Activated CD4-positive, alpha-beta T cell treated with anti-CD3 and anti-CD28 coated beads for 36 hours (primary cell): ENCODE results near the gene ESRRB. TPM values are rescaled to one million over a fixed set of nuclear protein-coding genes. Genes with fewer than 3 reads are reported as not detected.

Source experiments
- ATAC-seq: fragments of 200-7000 bp; cut with Tn5 transposase; one replicate; pipeline ENCODE4 v1.10.0; 2021; ENCODE audit warnings: mild to moderate bottlenecking, moderate library complexity
- CTCF ChIA-PET: fragments of 350-600 bp; sonication (Branson Sonifier 250); formaldehyde crosslinking; loops from one replicate; lab custom pipeline; 2021; ENCODE audit warnings: antibody characterized with exemption; lab: Charles Lee
- POLR2A ChIA-PET: fragments of 350-600 bp; sonication (Branson Sonifier 250); formaldehyde crosslinking; loops from one replicate; lab custom pipeline; 2021; ENCODE audit warnings: antibody characterized with exemption, inconsistent platforms; lab: Charles Lee
- DNase-seq: peaks from one replicate; pipeline ENCODE4 v3.0.0-alpha.2; 2020
- H3K27ac Mint-ChIP-seq: one replicate; pipeline ENCODE4 v1.8.0; 2021; ENCODE audit warnings: mixed read lengths
- H3K27me3 Mint-ChIP-seq: one replicate; pipeline ENCODE4 v1.8.0; 2021; ENCODE audit warnings: mixed read lengths
- H3K36me3 Mint-ChIP-seq: one replicate; pipeline ENCODE4 v1.8.0; 2021; ENCODE audit warnings: low read depth, mixed read lengths
- H3K4me1 Mint-ChIP-seq: one replicate; pipeline ENCODE4 v1.8.0; 2021; ENCODE audit warnings: mixed read lengths
- H3K4me3 Mint-ChIP-seq: one replicate; pipeline ENCODE4 v1.8.0; 2021; ENCODE audit warnings: mild to moderate bottlenecking, moderate library complexity, mixed read lengths
- H3K9me3 Mint-ChIP-seq: one replicate; pipeline ENCODE4 v1.8.0; 2021; ENCODE audit warnings: low read depth, mixed read lengths
- intact Hi-C, 2 experiments: fragments of 100-400 bp; cut with DNase I in 1 of 2; cut with micrococcal nuclease in 1 of 2; formaldehyde crosslinking; loops; one replicate each; pipeline versions ENCODE4 v1.14.2 to v1.15.1; 2022 to 2024; cut with DNase I, micrococcal nuclease
- total RNA-seq, 2 experiments: library from RNA; stranded (reverse); gene quantifications; one replicate each; pipeline ENCODE4 v1.2.3, GENCODE V29; 2021

ESRRB gene
- total RNA-seq, 2 experiments from 2014 or later = 0.11 to 0.14 TPM

GRCh38 chr14:76489667-76490066, 113.7 kb downstream of the ESRRB start:
- ATAC-seq (no peak), DNase-seq (no peak)
- no peaks in the 10 kb centered on the region for H3K36me3 Mint-ChIP-seq
- intact Hi-C loops = no loop called here
- H3K9me3 Mint-ChIP-seq = no peaks in the 10 kb centered on the region
- ChIA-PET POLR2A (no interaction called here), CTCF (no interaction called here)
- H3K4me3 Mint-ChIP-seq = no peak overlapping the region
- H3K4me1 Mint-ChIP-seq = no peaks in the 10 kb centered on the region
- H3K27ac Mint-ChIP-seq = no peak overlapping the region
- H3K27me3 Mint-ChIP-seq = no peaks in the 10 kb centered on the region

- Mint-ChIP-seq H3K36me3 (no peaks in the 10 kb centered on the region), H3K9me3 (no peaks in the 10 kb centered on the region), H3K4me3 (no peak overlapping the region), H3K27me3 (no peaks in the 10 kb centered on the region), H3K4me1 (no peaks in the 10 kb centered on the region), H3K27ac (no peak overlapping the region)
- no peak for DNase-seq
- CTCF ChIA-PET = no interaction called here
- POLR2A ChIA-PET = no interaction called here
- intact Hi-C loops = no loop called here
- ATAC-seq = no peak
Observed at GRCh38 chr14:76490111-76490510, 114.2 kb downstream of the ESRRB start.

GRCh38 chr14:76490735-76491134, 114.8 kb downstream of the ESRRB start:
- Mint-ChIP-seq H3K27ac (no peak overlapping the region), H3K4me3 (no peak overlapping the region), H3K4me1 (no peaks in the 10 kb centered on the region), H3K36me3 (no peaks in the 10 kb centered on the region), H3K27me3 (no peaks in the 10 kb centered on the region), H3K9me3 (no peaks in the 10 kb centered on the region)
- no peak for DNase-seq
- ChIA-PET CTCF (no interaction called here), POLR2A (no interaction called here)
- intact Hi-C loops = no loop called here
- ATAC-seq = no peak

GRCh38 chr14:76491172-76491930, 115.4 kb downstream of the ESRRB start:
- H3K27me3 Mint-ChIP-seq = no peaks in the 10 kb centered on the region
- ATAC-seq (no peak), DNase-seq (no peak)
- CTCF ChIA-PET = interaction anchor here (0.6 to 1.5 kb wide), 2 partner anchors 35 to 83 kb away, joined by 3 read pairs; no protein-coding TSS in a partner anchor
- no peaks in the 10 kb centered on the region for H3K36me3 Mint-ChIP-seq
- POLR2A ChIA-PET = no interaction called here
- intact Hi-C loops = no loop called here
- H3K9me3 Mint-ChIP-seq = no peaks in the 10 kb centered on the region
- H3K27ac Mint-ChIP-seq = no peak overlapping the region
- H3K4me1 Mint-ChIP-seq = no peaks in the 10 kb centered on the region
- no peak overlapping the region for H3K4me3 Mint-ChIP-seq

GRCh38 chr14:76495983-76496382, 120.0 kb downstream of the ESRRB start:
- intact Hi-C loops = no loop called here
- DNase-seq (no peak), ATAC-seq (no peak)
- no peaks in the 10 kb centered on the region for H3K27me3 Mint-ChIP-seq
- H3K4me3 Mint-ChIP-seq = no peak overlapping the region
- ChIA-PET POLR2A (no interaction called here), CTCF (interaction anchor here (1.1 kb wide), 1 partner anchor 17 kb away, joined by 3 read pairs; no protein-coding TSS in a partner anchor)
- H3K27ac Mint-ChIP-seq = no peak overlapping the region
- no peaks in the 10 kb centered on the region for H3K9me3 Mint-ChIP-seq
- H3K36me3 Mint-ChIP-seq = no peaks in the 10 kb centered on the region
- H3K4me1 Mint-ChIP-seq = no peaks in the 10 kb centered on the region

GRCh38 chr14:76496595-76496994, 120.7 kb downstream of the ESRRB start:
- Mint-ChIP-seq H3K27me3 (no peaks in the 10 kb centered on the region), H3K9me3 (no peaks in the 10 kb centered on the region), H3K4me3 (no peak overlapping the region), H3K36me3 (no peaks in the 10 kb centered on the region), H3K4me1 (no peaks in the 10 kb centered on the region), H3K27ac (no peak overlapping the region)
- ChIA-PET POLR2A (no interaction called here), CTCF (interaction anchor here (0.6 to 1.1 kb wide), 2 partner anchors 17 to 467 kb away, joined by 3 read pairs; no protein-coding TSS in a partner anchor)
- DNase-seq (no peak), ATAC-seq (no peak)
- intact Hi-C loops = no loop called here

- CTCF ChIA-PET = interaction anchor here (0.6 to 0.8 kb wide), 3 partner anchors 100 to 468 kb away, joined by 3 read pairs; no protein-coding TSS in a partner anchor
- H3K4me1 Mint-ChIP-seq = no peaks in the 10 kb centered on the region
Observed at GRCh38 chr14:76497550-76498462, 121.9 kb downstream of the ESRRB start.

GRCh38 chr14:76498463-76498935, 122.6 kb downstream of the ESRRB start:
- Mint-ChIP-seq H3K36me3 (no peaks in the 10 kb centered on the region), H3K4me1 (no peaks in the 10 kb centered on the region), H3K27me3 (peaks cover under 1% of the 10 kb centered on the region), H3K27ac (no peak overlapping the region), H3K9me3 (no peaks in the 10 kb centered on the region), H3K4me3 (no peak overlapping the region)
- intact Hi-C loops = no loop called here
- ATAC-seq (no peak), DNase-seq (no peak)
- POLR2A ChIA-PET = interaction anchor here (0.8 kb wide), 1 partner anchor 12 kb away, joined by 3 read pairs; no protein-coding TSS in a partner anchor
- CTCF ChIA-PET = interaction anchor here (0.7 kb wide), 1 partner anchor 118 kb away, joined by 3 read pairs; no protein-coding TSS in a partner anchor

More at GRCh38 chr14:76497550-76498462, 121.9 kb downstream of the ESRRB start:
- Mint-ChIP-seq H3K27me3 (no peaks in the 10 kb centered on the region), H3K27ac (no peak overlapping the region), H3K4me3 (no peak overlapping the region), H3K9me3 (no peaks in the 10 kb centered on the region), H3K36me3 (no peaks in the 10 kb centered on the region)
- DNase-seq (peak; percentile 13), ATAC-seq (no peak)
- intact Hi-C loops = no loop called here
- POLR2A ChIA-PET = no interaction called here

GRCh38 chr14:76498976-76499375, 123.0 kb downstream of the ESRRB start:
- intact Hi-C loops = no loop called here
- no peak for DNase-seq
- CTCF ChIA-PET = no interaction called here
- ATAC-seq = no peak
- POLR2A ChIA-PET = interaction anchor here (0.8 kb wide), 1 partner anchor 12 kb away, joined by 3 read pairs; no protein-coding TSS in a partner anchor
- H3K27ac Mint-ChIP-seq = no peak overlapping the region
- H3K27me3 Mint-ChIP-seq = peaks cover 6% of the 10 kb centered on the region
- no peak overlapping the region for H3K4me3 Mint-ChIP-seq
- H3K4me1 Mint-ChIP-seq = no peaks in the 10 kb centered on the region
- no peaks in the 10 kb centered on the region for H3K9me3 Mint-ChIP-seq
- no peaks in the 10 kb centered on the region for H3K36me3 Mint-ChIP-seq

GRCh38 chr14:76499399-76499798, 123.5 kb downstream of the ESRRB start:
- Mint-ChIP-seq H3K36me3 (no peaks in the 10 kb centered on the region), H3K4me3 (no peak overlapping the region), H3K4me1 (no peaks in the 10 kb centered on the region), H3K27me3 (peaks cover 7% of the 10 kb centered on the region), H3K9me3 (no peaks in the 10 kb centered on the region), H3K27ac (no peak overlapping the region)
- ChIA-PET CTCF (no interaction called here), POLR2A (no interaction called here)
- intact Hi-C loops = no loop called here
- ATAC-seq (no peak), DNase-seq (no peak)

GRCh38 chr14:76500011-76500410, 124.1 kb downstream of the ESRRB start:
- Mint-ChIP-seq H3K4me1 (no peaks in the 10 kb centered on the region), H3K27ac (no peak overlapping the region), H3K4me3 (no peak overlapping the region), H3K9me3 (no peaks in the 10 kb centered on the region), H3K36me3 (no peaks in the 10 kb centered on the region), H3K27me3 (peaks cover 7% of the 10 kb centered on the region)
- ATAC-seq = no peak
- POLR2A ChIA-PET = no interaction called here
- intact Hi-C loops = no loop called here
- DNase-seq = no peak
- CTCF ChIA-PET = interaction anchor here (0.6 kb wide), 1 partner anchor 148 kb away, joined by 3 read pairs; no protein-coding TSS in a partner anchor
